Suprapubic skin (tissue), 4 donors: ENCODE data around the gene VIPAS39. TPM values are rescaled to one million over a fixed set of nuclear protein-coding genes. Genes with fewer than 3 reads are reported as not detected.
A peak's percentile ranks its signal among the peaks of the same experiment; 100 is the strongest.

Experiments used
- DNase-seq, 2 donors: peaks; one replicate each; pipeline ENCODE4 v3.0.0-alpha.2; 2019; ENCODE audit warnings: low spot score in 2 of 2
- H3K27ac ChIP-seq: fragments of 200-600 bp; sonication (generic); one replicate; pipeline ENCODE4 v1.5.1; 2019
- H3K27me3 ChIP-seq: fragments of 200-600 bp; sonication (generic); one replicate; pipeline ENCODE4 v1.5.1; 2019
- H3K36me3 ChIP-seq: fragments of 200-600 bp; sonication (generic); one replicate; pipeline ENCODE4 v1.5.1; 2019
- H3K4me1 ChIP-seq: fragments of 200-600 bp; sonication (generic); one replicate; pipeline ENCODE4 v1.5.1; 2019
- H3K4me3 ChIP-seq: fragments of 200-600 bp; sonication (generic); one replicate; pipeline ENCODE4 v1.5.1; 2019; ENCODE audit warnings: mild to moderate bottlenecking
- H3K9me3 ChIP-seq: fragments of 200-600 bp; sonication (generic); one replicate; pipeline ENCODE4 v1.5.1; 2019
- CTCF ChIP-seq, 2 donors: fragments of 200-600 bp in 1 of 2; fragments of 450-650 bp in 1 of 2; sonication (generic) in 1 of 2; IDR thresholded peaks; one replicate each; pipeline ENCODE4 v1.5.1; 2016 to 2019; ENCODE audit warnings: antibody characterized with exemption in 2 of 2, mild to moderate bottlenecking in 1 of 2, moderate library complexity in 1 of 2
- EP300 ChIP-seq: sonication (generic); formaldehyde crosslinking; IDR thresholded peaks from one replicate; pipeline ENCODE4 v1.6.1; 2017; ENCODE audit warnings: antibody characterized with exemption
- POLR2A ChIP-seq, 2 donors: fragments of 450-650 bp; IDR thresholded peaks; one replicate each; pipeline ENCODE4 v1.6.1; 2017; ENCODE audit warnings: antibody characterized with exemption in 2 of 2, mild to moderate bottlenecking in 2 of 2, moderate library complexity in 2 of 2
- POLR2AphosphoS5 ChIP-seq, 3 donors: sonication (generic); formaldehyde crosslinking; IDR thresholded peaks; one replicate each; pipeline ENCODE4 v1.6.1; 2017; ENCODE audit warnings: antibody characterized with exemption in 3 of 3
- WGBS: methylation state at CpG from one replicate; pipeline ENCODE4 v1.1.5; 2018; 5-methylcytosine and 5-hydroxymethylcytosine counted together
- total RNA-seq, 4 donors: library from RNA; depleted of rRNA; stranded (reverse); fragments of >200 nt; gene quantifications; one replicate each; pipeline ENCODE4 v1.1.0, GENCODE V29; 2016

VIPAS39 gene
- 10 to 100 TPM; 11.7 to 21.6 (median 16.9) TPM for total RNA-seq

GRCh38 chr14:77457522-77458248, at the start of gene VIPAS39, which contains the start of gene AHSA1:
Gene VIPAS39, minus strand, starts transcription at chr14:77457601. Its CDS starts 3,499 bp downstream, at chr14:77454102.
Gene AHSA1, plus strand, starts transcription at chr14:77458093. Its CDS starts 97 bp downstream, at chr14:77458190.
- WGBS: under 1% methylated on average over 49 of the region's 50 CpGs
- H3K27ac ChIP-seq: peak within 1 kb of the TSS; percentile 90

GRCh38 chr14:77505031-77505430, 47.6 kb upstream of the VIPAS39 start:
- H3K9me3 ChIP-seq: no peaks in the 10 kb centered on the region
- no peak overlapping the region for H3K27ac ChIP-seq
- no peak for DNase-seq
- no peak for TF ChIP-seq POLR2A (IDR thresholded peaks at IDR 0.05)
- no peak for TF ChIP-seq POLR2AphosphoS5 (IDR thresholded peaks at IDR 0.05)
- no peak for TF ChIP-seq EP300
- TF ChIP-seq CTCF (IDR thresholded peaks at IDR 0.05): no peak
- H3K4me3 ChIP-seq: no peak overlapping the region
- no peaks in the 10 kb centered on the region for H3K27me3 ChIP-seq
- 63% methylated on average over 4 of the region's 4 CpGs for WGBS
- H3K4me1 ChIP-seq: no peaks in the 10 kb centered on the region
- peaks cover 12% of the 10 kb centered on the region for H3K36me3 ChIP-seq

More at GRCh38 chr14:77457522-77458248, at the start of gene VIPAS39, which contains the start of gene AHSA1:
- peaks cover 34% of the 10 kb centered on the region for H3K36me3 ChIP-seq
- H3K4me1 ChIP-seq: peaks cover 31% of the 10 kb centered on the region
- DNase-seq: peak; percentile 95 to 97
- peak within 1 kb of the TSS; percentile 99 for H3K4me3 ChIP-seq
- no peaks in the 10 kb centered on the region for H3K27me3 ChIP-seq
- no peaks in the 10 kb centered on the region for H3K9me3 ChIP-seq
- TF ChIP-seq EP300 (no peak), CTCF (IDR thresholded peaks at IDR 0.05) (no peak), POLR2A (IDR thresholded peaks at IDR 0.05) (peak in 1 of 2 donors; percentile 50), POLR2AphosphoS5 (IDR thresholded peaks at IDR 0.05) (peak in 2 of 3 donors; percentile 19 to 49)

GRCh38 chr14:77503138-77503537, 45.7 kb upstream of the VIPAS39 start:
- Histone ChIP-seq H3K27ac (no peak overlapping the region), H3K4me1 (peaks cover 12% of the 10 kb centered on the region), H3K36me3 (peaks cover 8% of the 10 kb centered on the region), H3K27me3 (peaks cover 19% of the 10 kb centered on the region), H3K4me3 (no peak overlapping the region), H3K9me3 (no peaks in the 10 kb centered on the region)
- WGBS: 95% methylated on average over 5 of the region's 5 CpGs
- DNase-seq: no peak
- TF ChIP-seq EP300 (no peak), POLR2A (IDR thresholded peaks at IDR 0.05) (no peak), CTCF (IDR thresholded peaks at IDR 0.05) (no peak)

GRCh38 chr14:77502109-77502782, 44.8 kb upstream of the VIPAS39 start:
- no peak for DNase-seq
- Histone ChIP-seq H3K4me1 (peaks cover 16% of the 10 kb centered on the region), H3K4me3 (no peak overlapping the region), H3K36me3 (peaks cover under 1% of the 10 kb centered on the region), H3K27me3 (peaks cover 24% of the 10 kb centered on the region), H3K9me3 (no peaks in the 10 kb centered on the region), H3K27ac (no peak overlapping the region)
- WGBS: 78% methylated on average over 11 of the region's 11 CpGs
- TF ChIP-seq CTCF (IDR thresholded peaks at IDR 0.05) (no peak), POLR2A (IDR thresholded peaks at IDR 0.05) (no peak), EP300 (no peak), POLR2AphosphoS5 (IDR thresholded peaks at IDR 0.05) (no peak)

- WGBS: 6% methylated on average over 16 of the region's 53 CpGs
- TF ChIP-seq POLR2AphosphoS5 (IDR thresholded peaks at IDR 0.05) (no peak), CTCF (IDR thresholded peaks at IDR 0.05) (no peak), EP300 (no peak), POLR2A (IDR thresholded peaks at IDR 0.05) (no peak)
- DNase-seq: no peak
Observed at GRCh38 chr14:77498984-77499527, 41.7 kb upstream of the VIPAS39 start.

More at GRCh38 chr14:77498984-77499527, 41.7 kb upstream of the VIPAS39 start:
- no peaks in the 10 kb centered on the region for H3K9me3 ChIP-seq
- H3K36me3 ChIP-seq: no peaks in the 10 kb centered on the region
- peak overlapping the region; percentile 74 for H3K4me3 ChIP-seq
- peaks cover 16% of the 10 kb centered on the region for H3K4me1 ChIP-seq
- peaks cover 26% of the 10 kb centered on the region for H3K27me3 ChIP-seq
- H3K27ac ChIP-seq: no peak overlapping the region
